HuH-7 (cell line): ENCODE data around the gene HOXA10.

ENCODE experiments used
- DNase-seq: peaks from one replicate; pipeline ENCODE4 v3.0.0; 2011; ENCODE audit warnings: low spot score

Gene HOXA10

DNA sequence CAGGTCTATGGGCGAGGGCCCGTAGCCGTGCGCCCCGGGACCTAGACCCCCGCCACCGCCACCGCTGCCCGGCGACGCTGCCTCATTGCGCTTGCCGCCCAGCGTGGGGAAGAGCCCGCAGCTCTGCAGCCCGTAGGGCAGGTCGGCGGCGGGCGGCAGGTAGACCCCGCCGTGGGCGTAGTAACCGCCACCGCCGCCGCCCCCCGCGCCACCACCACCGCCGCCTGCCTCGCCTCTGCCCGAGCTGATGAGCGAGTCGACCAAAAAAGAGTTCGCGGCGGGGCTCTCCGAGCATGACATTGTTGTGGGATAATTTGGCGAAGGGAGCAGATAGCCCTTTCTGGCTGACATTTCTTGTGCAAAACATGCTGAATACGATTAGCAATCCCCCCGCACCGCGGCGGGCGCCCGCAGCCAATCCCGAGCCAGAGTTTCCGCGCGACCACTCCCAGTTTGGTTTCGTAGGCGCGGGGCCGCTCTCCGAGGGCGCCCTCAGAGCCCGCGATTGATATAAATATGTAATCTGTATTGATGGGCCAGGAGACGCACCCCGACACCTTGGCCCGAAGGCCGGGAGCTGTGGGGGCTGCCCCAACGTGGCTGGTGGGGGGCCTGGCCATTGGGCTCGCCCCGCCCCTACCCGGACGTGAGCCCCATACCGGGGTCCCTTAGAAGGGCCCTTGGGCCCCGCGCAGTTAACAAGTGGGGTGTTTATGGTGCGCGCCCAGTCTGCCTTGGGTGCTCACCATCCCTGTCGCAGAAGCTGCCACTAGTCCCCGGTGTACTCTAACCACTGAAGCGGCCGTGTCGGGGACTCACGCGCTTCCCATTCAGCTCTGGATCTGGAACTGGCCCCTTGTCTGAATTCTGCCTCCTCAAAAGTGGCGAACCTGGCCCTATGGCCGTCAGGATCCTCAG is at the start of gene HOXA10:
TSS of gene HOXA10 (minus strand) at position 365 of the 918 bp plus-strand sequence. CDS start at position 351, 14 bp downstream.
- no peak for DNase-seq

DNA sequence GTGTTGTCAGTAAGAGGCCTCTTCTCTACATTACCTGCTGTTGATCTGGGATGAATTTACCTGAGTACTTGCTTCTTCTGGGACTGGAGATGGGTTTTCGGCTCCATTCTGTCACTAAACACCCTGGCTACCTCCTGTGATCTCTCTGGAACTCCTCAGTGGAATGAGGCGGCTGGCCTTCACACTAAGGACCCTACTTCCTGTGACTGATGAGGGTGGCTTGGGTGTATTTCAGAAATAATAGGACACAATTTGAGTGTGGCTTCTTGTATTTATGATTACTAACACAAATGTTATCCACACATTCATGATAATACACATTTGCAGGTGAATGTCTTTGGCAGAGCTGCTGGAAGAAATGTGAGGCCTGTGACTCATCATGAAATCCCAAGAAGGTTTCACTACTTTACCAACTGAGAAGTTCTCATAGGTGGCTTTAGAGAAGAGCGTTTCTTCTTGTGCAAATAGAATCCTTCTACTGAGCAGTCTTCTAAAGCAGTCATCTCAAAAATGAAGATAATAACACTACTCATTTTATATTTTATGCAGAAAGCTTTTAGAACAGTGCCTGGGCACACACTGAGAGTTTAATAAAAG is 47.2 kb upstream of the HOXA10 start:
- no peak for DNase-seq

DNA sequence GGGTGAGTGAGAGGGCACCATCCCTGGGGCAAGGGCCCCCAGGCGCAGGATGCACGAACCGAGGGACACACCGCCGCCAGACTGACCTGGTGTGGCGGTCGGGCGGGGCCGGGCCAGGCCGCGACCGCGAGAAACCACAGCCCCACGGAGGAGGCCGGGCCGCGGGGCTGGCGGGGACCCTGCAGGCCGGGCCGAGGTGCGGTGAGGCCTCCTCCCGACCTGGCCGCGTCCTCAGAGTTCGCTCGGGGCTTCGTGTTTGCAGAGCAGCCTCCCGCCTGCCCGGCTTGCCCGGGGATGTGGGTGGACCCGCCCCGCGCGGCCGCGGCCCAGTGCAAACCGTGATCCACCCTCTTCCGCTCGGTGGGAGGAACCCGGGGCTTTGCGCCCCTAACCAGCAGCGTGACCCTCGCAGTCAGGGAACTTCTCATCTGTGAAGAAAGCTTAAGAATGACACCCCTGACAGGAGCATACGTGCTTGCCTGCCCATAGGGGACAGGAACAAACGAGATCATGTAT is 46.4 kb upstream of the HOXA10 start:
- DNase-seq = no peak

DNA sequence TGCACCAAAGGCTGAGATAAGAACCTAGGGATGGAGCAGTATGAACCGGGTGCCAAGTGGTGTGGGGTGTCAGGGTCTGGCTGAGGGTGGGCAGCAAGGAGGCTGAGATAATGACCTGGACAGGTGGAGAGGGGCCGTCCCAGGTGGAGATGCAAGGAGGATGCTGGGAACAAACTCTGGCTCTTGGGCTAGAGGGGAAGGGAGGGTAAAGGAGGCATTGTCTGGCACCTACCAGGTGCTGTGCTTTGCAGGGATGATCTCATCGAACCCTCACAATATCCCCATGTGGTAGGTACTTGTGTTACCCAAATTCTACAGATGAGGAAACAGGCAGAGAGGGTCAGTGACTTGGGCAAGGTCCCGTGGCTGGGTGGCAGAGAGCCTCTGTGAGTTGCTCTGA is 45.7 kb upstream of the HOXA10 start:
- no peak for DNase-seq

DNA sequence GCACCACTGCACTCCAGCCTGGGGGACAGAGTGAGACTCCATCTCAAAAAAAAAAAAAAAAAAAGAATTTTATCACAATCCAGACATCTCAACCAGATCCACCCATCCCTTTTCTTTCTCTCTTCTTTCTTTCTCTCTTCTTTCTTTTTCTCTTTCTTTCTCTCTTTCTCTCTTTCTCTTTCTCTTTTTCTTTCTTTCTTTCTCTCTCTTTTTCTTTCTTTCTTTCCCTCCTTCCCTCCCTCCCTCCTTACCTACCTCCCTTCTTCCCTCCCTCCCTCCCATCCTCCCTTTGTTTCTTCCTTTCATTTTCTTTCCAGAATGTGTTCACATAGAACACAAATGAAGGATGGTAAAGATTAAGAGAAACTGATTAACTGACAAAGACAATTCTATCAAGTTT is 43.8 kb upstream of the HOXA10 start:
- no peak for DNase-seq

DNA sequence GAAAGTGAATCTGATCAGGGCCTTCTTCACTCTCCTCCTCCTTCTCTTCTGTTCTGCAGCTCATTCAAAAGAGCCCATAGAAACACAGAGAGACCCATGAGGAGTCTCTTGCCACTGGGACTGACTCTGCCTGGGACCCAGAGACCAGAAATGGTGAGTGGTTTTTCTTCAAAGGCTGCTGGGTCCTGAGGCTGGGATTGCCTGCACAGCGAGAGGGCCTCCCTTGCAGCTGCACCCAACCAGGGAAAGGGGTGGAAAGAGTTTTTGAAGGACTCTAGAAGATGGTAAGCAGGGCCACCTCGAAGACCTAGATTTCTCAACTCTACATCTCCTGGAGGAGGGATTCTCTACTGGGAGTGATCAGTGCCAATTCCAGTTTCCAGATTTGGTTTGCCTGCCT is 41.2 kb upstream of the HOXA10 start:
- no peak for DNase-seq

DNA sequence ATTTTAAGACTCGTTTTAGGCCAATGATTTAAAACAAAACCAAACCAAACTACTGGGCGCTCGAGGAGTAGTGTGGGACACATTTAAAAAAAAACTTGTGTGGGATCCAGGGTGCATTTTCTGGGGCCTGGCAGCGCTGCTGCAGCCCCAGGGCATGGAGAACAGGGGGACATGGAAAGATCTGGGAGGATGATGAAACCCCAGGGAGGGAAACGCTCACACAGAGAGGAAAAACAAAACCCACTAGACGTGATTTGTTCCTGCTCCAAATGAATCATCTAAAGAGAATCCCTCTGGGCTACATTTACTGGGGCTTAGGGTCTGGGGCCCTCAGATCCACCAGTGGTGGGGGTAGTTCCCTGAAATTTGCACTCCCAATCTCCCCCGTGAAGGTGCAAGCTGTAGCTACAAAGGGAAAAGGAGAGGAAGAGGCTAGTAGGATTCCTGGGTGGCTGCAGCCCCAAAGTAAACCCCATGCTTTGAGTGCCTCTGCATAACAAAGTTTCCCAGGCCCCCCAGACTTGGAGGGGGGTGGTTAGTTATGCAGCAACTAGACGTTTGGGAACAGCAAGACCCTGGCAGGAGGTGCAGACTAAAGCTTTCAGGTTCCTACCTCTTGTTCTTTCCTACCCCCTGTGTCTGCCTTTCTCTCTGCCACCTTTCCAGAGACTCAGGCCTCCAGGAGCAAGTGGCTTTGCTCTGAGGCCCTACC is 40.3 kb upstream of the HOXA10 start:
- no peak for DNase-seq

DNA sequence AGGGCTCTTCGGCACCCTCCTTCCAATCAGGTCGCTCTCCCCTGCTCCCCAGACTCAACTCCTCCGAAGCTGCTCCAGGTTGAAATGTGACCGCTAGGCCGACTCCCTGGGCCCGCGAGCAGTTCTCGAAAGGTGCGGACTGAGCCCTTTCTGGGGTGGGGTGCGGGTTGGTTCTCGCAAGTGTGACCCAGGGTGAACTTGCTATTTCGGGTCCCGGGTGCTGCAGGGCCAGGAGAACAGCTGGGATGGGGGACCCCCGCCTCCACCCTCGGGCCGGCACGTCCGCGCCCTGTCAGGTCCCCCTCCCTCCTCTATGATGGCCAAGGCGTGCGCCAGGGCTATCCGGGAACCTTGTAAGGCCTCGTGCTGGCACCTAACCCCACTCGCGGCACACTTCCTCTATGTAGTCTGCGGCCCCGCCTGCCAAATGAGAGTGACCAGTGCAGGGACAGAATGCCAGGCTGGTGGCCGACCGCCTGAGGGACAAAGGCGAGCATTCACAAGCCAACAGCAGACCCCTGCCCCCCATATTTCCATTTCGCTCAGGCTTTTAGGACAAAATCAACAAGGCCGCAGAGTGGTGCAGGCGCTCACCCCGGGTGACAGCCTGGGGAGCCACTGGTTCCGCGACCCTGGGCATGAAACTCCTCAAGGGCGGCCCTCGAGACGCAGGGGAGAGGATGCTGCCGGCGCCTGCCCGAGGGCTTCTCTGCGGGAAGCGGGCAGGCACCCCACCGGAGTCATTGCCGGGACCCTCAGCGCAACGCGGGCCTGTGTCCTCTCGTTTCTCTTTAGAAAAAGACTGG is 39.5 kb upstream of the HOXA10 start:
- no peak for DNase-seq

DNA sequence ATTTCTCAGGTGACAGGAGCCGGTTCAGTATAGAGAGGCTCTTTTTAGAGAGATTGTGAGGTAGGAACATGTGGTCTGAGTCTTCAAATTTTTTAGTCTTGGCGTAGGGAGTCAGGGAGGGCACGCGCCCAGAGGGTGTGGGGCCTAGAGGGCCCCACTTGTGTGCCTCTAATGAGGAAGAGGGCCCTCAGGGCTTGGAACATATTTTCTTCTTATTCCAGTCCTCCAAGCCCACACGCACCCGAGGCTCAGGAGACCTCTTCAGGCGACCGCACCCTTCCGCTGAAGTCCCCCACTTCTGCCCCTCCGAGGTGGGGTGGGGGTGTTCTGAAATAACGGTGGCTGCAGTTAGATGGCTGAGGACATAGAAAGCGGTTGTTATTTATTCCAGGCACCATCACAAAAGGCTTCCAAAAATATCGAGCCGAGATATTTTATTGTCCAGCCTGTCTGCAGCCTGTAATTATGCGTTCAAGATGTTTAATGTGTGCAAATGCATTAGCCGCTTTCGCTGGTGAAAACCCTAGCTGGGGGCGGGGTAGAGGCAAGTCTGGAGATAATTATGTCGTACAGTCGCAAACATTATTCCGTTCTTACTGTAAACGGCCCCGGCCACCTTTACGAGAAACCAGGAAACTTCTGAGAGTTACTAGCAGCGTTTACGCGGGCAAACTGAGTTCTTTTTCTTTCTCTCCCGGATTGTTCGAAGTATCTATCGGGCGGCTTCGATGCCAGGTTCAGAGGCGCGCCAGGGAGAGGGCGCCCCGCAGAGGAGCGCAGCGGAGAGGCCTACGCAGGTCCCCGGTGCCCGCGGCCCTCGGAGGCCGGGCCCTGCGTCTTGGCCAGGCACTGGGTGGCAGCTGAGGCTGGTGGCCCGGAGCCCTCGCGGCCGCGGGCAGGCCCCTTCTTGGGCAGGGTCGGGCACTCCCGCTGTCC is 38.6 kb upstream of the HOXA10 start:
- DNase-seq = no peak

DNA sequence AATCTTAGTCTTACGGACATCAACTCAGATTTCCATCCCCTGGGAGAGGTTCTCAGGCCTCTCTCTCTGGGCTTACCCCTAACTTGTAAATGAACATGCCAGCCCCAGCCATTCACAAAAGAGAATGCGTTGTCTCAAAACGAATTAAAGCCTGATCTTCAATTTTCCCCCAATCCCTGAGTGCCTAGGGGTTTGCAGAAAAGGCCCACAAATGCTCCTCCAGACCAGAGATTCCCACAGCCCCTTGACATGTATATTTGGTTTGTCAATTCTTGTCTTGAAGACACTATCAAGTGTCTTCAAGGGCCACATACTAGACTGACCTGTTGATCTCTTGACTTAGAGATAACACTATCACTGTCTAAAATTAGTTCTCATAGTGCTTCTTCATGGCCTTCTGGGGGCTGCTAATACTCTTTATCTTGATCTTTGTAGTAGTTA is 37.7 kb upstream of the HOXA10 start:
- DNase-seq = no peak

DNA sequence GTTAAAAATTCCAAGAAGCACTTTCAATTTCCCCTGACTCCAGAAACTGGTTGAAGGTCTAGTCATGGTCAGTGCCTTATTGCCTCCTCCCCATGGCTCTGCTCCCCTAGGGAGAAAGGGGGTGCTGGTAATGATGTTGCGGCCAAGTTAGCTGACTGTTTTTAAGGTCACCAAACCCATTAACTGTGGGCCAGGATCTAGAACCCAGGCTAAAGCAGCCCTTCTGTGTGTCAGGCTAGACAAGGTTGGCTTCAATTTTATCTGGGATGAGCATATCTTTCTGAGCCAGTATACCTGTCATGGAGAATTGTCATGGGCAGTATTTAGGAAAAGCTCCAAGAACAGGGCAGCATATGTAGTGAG is 36.9 kb upstream of the HOXA10 start:
- no peak for DNase-seq

DNA sequence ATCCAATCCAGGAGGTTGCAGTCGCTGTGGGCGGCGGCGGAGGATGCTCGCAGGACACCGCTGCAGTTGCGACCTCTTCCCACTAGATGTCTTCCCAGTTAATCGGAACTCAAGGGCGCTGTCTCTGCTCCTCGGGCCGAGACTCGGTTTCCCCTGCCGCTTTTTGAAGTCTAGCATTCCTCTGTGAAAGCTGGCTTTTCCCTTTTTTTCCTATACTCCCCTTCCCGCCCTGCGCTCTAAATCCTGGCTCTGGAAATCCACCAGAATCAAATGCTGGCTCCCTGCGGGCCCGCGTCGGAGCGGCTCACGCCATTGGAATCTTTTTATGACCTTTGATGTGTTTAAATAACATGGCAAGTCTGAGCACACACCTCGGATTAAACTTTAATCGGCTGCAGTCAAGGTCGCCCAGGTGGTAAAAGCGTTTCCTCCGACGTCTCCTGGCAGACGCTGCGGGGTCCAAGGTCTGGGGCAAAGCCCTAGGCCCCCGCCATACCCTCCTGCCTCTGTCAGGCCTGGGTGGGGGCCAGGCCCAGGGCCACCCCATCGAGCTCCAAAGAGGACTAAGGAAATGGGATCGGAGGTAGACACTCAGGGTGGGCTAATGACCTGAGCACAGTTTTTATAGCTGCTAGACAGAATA is 36.4 kb upstream of the HOXA10 start:
- DNase-seq = peak; percentile 96

DNA sequence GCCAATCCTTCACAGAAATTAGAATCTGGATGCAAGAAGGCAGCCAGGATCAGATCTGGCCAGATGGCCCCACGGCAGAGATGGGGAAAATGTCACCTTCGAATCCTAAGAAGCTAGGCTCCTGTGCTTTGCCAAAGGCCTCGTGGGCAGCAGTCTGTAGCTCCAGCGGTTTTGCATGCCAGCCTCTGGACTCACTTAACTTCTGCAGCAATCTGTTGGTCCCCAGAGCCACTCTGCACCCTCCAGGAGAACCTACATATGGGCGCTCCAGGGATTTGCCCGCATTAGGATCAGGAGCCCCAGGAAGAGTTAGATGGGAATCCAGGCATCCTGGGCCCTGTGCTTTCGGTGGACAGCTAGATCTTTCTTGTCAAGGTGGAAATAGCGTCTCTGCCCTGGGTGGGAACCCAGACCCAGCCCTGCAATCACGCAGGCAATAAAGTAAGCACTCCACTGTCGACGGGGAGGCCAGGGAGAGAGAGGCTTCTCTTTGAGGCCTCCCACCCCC is 35.9 kb upstream of the HOXA10 start:
- no peak for DNase-seq

DNA sequence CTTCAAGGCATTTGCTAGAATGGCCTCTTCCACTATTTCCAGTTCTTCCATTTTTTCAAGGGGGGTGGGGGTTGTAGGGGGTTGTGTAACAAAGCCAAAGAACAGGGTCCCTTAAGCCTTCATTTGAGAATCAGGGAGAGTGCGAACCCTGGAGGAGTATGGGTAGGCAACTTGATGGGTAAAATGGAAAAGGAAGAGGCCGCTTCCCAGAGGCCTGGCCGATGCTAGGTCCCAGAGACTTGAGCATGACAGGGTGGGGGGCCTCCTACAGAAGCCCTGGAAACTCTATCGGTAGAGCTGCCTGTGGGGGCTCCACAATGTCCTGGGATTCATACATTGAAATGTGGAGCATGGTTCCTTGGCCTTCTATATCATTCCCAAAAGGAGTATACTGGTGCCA is 34.9 kb upstream of the HOXA10 start:
- no peak for DNase-seq

DNA sequence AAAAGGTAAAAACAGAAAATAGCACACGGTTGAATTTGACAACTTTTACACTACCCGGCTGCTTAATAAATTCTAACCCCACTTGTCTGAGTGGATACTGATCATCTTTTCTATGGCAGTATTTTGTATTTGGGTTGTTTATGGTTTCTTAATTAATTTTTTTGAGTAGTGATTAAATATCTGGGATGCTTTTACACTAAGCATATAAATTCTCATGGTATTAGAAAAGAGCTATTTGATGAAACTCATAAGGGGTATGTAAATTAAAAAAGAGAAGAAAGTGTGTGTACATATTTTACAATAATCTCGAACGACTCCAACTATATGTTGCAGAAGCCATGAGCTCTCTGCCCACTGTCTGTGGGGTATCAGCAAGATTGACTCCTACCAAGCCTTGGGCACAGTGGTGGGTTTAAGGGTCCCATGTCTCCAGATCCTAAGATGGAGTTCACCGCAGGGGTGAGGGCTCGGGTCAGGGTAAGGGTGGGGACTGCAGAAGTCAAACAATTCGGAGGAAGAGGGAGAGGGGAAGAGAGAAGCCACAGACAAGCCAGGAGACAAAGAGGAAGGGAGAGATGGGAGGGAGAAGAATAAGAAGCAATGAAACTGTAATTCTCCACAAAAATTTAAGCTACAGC is 33.3 kb upstream of the HOXA10 start:
- no peak for DNase-seq

DNA sequence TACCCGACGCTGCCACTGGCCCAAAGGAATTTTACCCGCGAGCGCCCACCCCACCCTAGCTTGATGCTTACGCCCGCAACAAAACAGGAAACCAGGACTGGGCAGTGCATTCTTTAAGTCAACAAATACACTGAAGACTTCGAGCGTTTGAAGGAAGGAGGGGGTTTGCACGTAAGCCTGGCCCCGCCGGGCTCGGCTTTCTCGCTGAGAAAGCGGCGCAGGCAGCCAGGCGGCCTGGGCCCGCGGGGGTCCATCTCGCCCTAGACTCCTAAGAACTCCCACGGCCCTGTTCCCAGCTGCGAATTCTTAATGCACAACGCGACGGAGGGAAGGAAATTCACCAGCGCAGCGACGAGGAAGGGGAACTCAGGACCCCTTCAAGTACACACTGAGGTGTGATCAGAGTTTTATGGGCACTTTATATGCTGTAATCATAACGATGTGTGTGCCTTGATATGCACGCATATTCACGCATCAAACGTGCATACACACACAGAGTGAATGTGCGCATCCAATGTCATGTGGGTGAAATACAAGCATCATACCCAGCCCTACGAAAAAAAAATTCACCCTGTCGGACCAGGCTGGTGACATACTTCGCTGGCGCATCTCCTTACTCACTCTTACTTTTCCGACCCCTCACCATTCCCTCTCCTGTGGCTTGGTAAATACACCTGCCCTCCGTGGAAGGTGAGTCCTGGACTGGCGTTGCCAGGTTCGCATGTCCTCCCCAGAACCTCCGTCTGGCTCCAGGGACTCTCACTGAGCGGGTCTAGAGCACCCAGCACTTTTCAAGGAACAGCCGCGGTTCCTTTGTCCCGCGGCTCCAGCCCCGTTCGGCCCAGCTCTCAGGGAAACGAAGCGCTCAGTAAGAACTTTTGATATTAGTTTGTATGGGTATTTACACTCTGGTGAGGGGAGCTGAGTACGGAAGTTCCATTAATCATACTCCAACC is 31.5 kb upstream of the HOXA10 start:
- no peak for DNase-seq

DNA sequence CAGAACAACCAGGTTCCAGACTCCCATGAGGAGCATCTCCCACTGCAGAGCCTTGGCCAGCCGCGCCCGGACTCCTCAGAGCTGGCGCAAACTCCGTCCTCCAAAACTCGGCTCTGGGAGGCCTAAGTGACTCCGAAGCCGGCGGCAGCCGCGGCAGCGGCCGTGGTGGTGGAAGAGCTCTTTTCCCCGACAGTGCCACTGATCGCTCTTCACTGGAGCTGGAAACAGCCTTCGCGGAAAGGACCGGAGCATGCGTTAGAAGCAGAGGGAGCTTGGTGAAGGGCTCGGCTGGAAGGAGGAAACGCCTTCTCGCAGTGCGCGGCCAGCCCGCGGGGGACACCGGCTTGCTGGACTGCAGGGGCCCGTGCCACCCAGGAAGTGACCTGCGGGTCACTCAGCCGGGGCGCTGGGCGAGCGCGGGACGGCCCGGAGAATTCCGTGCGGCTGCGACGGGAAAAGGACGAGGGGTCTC is 30.8 kb upstream of the HOXA10 start:
- DNase-seq = no peak

DNA sequence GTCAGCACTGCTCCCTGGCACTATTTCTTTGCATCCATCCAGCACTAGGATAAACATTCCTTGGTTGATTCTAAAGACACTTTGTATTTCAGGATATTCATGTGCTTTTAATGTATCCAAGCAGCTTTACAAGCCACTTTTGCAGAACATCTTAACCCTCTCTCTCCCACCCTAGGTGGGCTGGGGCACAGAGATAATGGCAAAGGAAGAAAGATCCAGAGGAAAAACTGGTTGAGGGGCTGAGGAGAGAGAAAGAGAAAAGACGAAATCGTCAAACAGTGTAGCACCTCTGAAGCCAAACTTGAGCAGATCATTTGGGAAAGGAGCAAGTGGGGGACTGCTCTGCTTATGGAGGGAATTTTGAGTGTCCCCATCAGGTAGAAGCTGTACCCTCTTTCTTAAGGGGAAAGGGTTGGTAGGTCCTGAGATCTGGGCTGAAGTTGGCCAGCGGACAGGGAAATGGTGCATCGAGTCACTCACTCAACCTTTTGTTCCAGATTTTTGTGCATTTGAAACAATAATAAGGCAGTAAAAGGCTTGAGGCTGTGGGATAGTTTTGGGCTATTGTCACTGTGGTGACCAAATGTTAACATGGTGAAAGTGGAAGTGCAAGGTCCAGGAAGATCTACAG is 30.0 kb upstream of the HOXA10 start:
- DNase-seq = no peak
